GM10847 (cell line): ENCODE results near the gene KCNH1.

Source experiments
- POLR2A ChIP-seq: IDR thresholded peaks from 2 replicates; pipeline ENCODE4 v1.6.1; 2011; ENCODE audit not compliant: insufficient read length; ENCODE audit errors: extremely low read depth

KCNH1 gene

GRCh38 chr1:210866532-210866931 is 267.4 kb downstream of the KCNH1 start:
- no peak for TF ChIP-seq POLR2A

GRCh38 chr1:210857705-210858104 is 276.2 kb downstream of the KCNH1 start:
- no peak for TF ChIP-seq POLR2A

DNA sequence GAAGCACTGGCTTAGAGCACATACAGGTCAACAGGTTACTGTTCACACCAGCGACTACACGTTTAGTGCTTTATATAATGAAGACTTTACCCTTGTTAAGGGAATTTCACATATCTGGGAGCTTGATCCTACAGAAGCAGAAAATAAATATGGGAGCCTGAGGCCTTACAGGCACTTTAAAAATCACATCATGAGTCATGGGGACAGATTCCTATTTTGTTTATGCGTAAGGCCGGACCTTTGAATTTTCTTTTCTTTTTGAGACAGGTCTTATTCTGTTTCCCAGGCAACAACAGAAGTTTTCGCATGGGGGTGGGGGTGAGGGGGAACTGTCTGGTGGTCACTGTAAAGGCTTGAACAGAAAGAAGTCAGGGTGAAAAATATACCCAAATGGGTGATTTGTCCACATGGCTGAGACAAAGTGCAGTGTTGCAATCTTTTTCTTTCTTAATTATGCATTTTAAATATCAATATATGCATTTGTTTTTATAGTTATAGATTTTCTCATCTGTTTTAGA is 276.7 kb downstream of the KCNH1 start:
- no peak for TF ChIP-seq POLR2A

GRCh38 chr1:210855440-210855839 is 278.5 kb downstream of the KCNH1 start:
- no peak for TF ChIP-seq POLR2A

DNA sequence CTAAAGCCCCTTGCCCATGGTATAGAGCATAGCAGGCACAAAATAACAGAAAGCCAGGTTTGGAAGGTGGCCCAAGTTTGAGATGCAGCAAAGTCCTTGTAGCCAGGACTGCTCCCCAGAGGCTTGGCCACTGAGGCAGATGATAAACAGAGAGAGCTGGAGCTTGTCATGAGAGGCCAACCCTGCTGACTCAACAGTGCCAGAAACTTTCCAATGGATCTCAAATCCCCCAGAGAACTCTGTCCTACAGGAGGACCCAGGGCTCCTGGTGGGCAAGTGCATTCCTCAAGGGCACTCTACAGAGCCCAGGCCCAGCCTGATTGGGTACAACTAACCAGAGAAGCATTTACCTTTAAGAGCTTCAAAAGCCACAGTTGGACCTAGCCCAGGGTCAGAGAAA is 280.7 kb downstream of the KCNH1 start:
- no peak for TF ChIP-seq POLR2A

GRCh38 chr1:210850556-210850955 is 283.4 kb downstream of the KCNH1 start:
- TF ChIP-seq POLR2A: no peak

DNA sequence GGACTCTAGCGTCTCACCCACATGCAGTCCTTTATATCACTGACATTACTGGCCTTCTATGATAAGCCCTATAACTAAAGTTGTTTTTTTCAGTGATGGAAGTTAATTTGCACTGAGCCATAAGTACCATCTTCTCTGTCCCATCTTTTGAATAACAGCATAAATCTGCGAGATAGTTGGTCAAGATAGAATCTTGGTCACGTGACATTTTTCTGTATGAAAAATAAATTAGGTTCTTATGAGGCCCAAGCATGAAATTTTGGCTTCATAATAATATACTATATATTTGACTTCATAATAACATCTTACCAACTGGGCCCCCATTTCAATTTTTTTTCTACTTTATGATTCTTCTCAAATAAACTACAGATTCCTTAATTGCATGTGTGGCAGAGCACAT is 285.5 kb downstream of the KCNH1 start:
- TF ChIP-seq POLR2A: no peak

DNA sequence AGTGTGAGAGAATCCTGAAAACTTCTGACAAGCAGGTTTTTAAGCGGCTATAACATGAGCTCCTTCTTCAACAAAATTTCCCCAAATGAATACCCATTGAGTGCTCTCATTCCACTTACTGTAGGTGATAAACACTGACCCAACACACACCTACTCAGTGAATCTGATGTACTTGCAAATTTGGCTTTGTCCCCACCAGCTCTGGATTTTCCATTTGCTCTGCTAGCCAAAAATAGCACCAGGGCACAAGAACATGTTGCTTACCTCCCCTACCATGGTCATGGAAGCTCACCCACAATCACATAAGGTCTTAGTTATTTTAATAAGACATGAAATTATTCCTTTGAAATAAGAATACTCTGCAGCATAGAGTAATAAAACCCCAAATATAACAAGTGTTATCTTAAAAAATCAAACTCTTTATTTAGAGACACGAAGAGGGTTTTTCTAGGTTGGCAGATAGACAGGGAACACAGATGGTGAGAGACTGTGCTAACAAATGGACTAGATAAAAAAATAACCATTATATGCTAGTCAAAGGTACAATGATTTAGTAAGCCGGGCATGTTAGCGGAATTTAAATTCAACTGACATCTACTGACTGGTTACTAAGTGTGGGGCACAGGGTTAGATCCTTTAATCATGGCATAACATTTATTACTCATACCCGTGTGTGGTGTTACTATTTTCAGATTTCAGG is 291.9 kb downstream of the KCNH1 start:
- TF ChIP-seq POLR2A: no peak

- TF ChIP-seq POLR2A: no peak
Observed at GRCh38 chr1:210830034-210831028, 303.6 kb downstream of the KCNH1 start.

- no peak for TF ChIP-seq POLR2A
Observed at GRCh38 chr1:210828996-210829596, 304.9 kb downstream of the KCNH1 start.

- no peak for TF ChIP-seq POLR2A
Observed at GRCh38 chr1:210827481-210827880, 306.5 kb downstream of the KCNH1 start.

DNA sequence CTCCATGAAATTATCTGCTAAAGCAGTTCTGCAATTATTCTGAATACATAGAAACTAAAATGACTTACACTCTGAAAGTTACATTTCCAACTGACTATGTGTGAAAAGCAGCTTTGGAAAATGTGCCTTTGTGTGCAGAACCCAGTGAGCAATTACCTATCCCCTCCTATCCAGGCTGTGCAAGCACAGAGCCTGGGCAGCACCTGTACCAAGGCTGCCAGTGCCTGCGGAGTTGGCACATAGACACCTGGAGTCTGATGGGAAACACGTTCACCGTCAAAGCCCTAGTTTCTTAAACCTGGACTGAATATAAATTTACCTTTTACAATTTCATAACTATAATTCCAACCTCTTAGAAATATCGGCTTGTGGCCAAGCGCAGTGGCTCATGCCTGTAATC is 307.3 kb downstream of the KCNH1 start:
- no peak for TF ChIP-seq POLR2A

DNA sequence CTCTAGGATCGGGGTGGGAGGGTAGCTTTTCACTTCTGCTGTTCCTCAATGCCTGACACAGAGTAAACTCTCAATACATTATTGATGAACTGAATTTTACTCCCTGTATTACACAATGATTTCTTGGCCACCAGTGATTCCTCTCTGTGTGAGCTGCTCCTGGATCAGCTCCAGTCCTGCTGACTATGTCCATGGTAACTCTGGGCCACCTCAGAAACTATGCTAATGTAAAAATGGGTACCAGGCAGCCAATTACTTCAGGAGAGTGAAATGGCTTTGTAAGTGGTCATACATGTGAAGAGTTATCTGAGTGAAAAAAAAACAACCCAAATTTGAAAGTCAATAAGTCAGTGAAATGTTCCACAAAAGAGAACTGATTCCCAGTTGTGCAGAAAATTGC is 311.0 kb downstream of the KCNH1 start:
- no peak for TF ChIP-seq POLR2A

GRCh38 chr1:210822241-210822640 is 311.7 kb downstream of the KCNH1 start:
- TF ChIP-seq POLR2A: no peak

GRCh38 chr1:210821615-210822014 is 312.3 kb downstream of the KCNH1 start:
- TF ChIP-seq POLR2A: no peak

GRCh38 chr1:210819266-210819665 is 314.7 kb downstream of the KCNH1 start:
- TF ChIP-seq POLR2A: no peak
